Adrenal gland (tissue), 12 donors: ENCODE results near the gene CHRDL1. TPM values are rescaled to one million over a fixed set of nuclear protein-coding genes. Genes with fewer than 3 reads are reported as not detected.
"Not testable (repeated sequence)": the region's sequence is repeated elsewhere in the genome, so short reads cannot be mapped to it uniquely, and the experiment has no call there.

ENCODE experiments used
- DNase-seq, 7 donors: peaks; one replicate each; pipeline ENCODE4 v3.0.0-alpha.2; 2019 to 2020
- H3K27ac ChIP-seq, 5 donors: fragments of 200-600 bp; sonication (generic) in 4 of 5; 1 replicate in 3 of 5; 2 replicates in 2 of 5; pipeline versions ENCODE4 v1.5.1 to v1.8.0; 2016 to 2020; ENCODE audit warnings: mild to moderate bottlenecking in 1 of 5
- H3K27me3 ChIP-seq: fragments of 200-600 bp; 2 replicates; pipeline ENCODE4 v1.8.0; 2021
- H3K36me3 ChIP-seq, 2 donors: fragments of 200-600 bp; replicated peaks in 1 of 2; 1 replicate in 1 of 2; 2 replicates in 1 of 2; pipeline versions ENCODE4 v1.5.1 to v1.8.0; 2018 to 2022
- H3K4me1 ChIP-seq, 2 donors: fragments of 200-600 bp; replicated peaks in 1 of 2; 1 replicate in 1 of 2; 2 replicates in 1 of 2; pipeline versions ENCODE4 v1.5.1 to v1.8.0; 2018 to 2021
- H3K4me3 ChIP-seq, 4 donors: fragments of 200-600 bp; sonication (generic) in 3 of 4; one replicate each; pipeline ENCODE4 v1.5.1; 2016 to 2018
- H3K9me3 ChIP-seq, 3 donors: fragments of 200-600 bp; sonication (generic) in 1 of 3; replicated peaks in 1 of 3; 1 replicate in 2 of 3; 2 replicates in 1 of 3; pipeline versions ENCODE4 v1.5.1 to v1.8.0; 2016 to 2021
- CTCF ChIP-seq, 6 experiments: fragments of 450-650 bp in 4 of 6; fragments of 200-600 bp in 2 of 6; sonication (generic) in 1 of 6; IDR thresholded peaks; 1 replicate in 5 of 6; 2 replicates in 1 of 6; pipeline versions ENCODE4 v1.5.1 to v1.8.0; 2016 to 2021; ENCODE audit warnings: antibody characterized with exemption in 6 of 6, mild to moderate bottlenecking in 2 of 6, moderate library complexity in 1 of 6
- POLR2A ChIP-seq, 2 donors: fragments of 450-650 bp; IDR thresholded peaks; one replicate each; pipeline ENCODE4 v1.6.1; 2017; ENCODE audit warnings: antibody characterized with exemption in 2 of 2, mild to moderate bottlenecking in 2 of 2, moderate library complexity in 1 of 2
- WGBS, 4 donors: extraction: QIAGEN DNeasy Blood & Tissue Kit in 2 of 4; methylation state at CpG; one replicate each; pipeline versions ENCODE4 v1.1.5 to v1.1.7; 2013 to 2017; 5-methylcytosine and 5-hydroxymethylcytosine counted together
- intact Hi-C, 2 donors: fragments of 100-400 bp; cut with DNase I; formaldehyde crosslinking; loops; one replicate each; pipeline versions ENCODE4 v1.14.1 to v1.15.0; 2022 to 2023
- polyA plus RNA-seq, 3 donors: library from polyadenylated mRNA; stranded (reverse); fragments of 200-250 nt in 2 of 3; fragments of 350-450 nt in 1 of 3; fragmentation: Illumina TruSeq in 1 of 3; extraction: RNeasy Lipid Tissue Mini Kit (QIAGEN cat#74804) in 1 of 3; gene quantifications; one replicate each; pipeline ENCODE4 v1.2.3, GENCODE V29; 2013 to 2014
- total RNA-seq, 9 donors: library from RNA; depleted of rRNA in 4 of 9; stranded (reverse); fragments of >200 nt in 4 of 9; fragments of 120-200 nt in 1 of 9; fragmentation: NEBNext Ultra II Directional in 1 of 9; extraction: Animal tissue kit (Norgen Biotek cat#: 25700) in 1 of 9; gene quantifications; one replicate each; pipeline versions ENCODE4 v1.1.0 to v1.2.4, GENCODE V29; 2013 to 2023
- donor health status: healthy with polysubstance abuse.
- donor health status: Bipolar disorder and iron deficiency.
- donor health status: DM: yes; HTN: yes; CAD: no.
- donor health status: DM: no; HTN: no; CAD: no.
- donor health status: DM: no; HTN: no; CAD: no.
- donor health status: DM: yes; HTN: yes; CAD: no.

Gene CHRDL1
- total and polyA plus RNA-seq, 12 donors = 0.22 to 14.1 (median 4.5) TPM

GRCh38 chrX:110836001-110836400 lies 40.4 kb upstream of the CHRDL1 start:
- Histone ChIP-seq H3K4me1 (no peaks in the 10 kb centered on the region), H3K27ac (no peak overlapping the region), H3K9me3 (no peaks in the 10 kb centered on the region), H3K27me3 (peaks cover 14% of the 10 kb centered on the region), H3K4me3 (no peak overlapping the region), H3K36me3 (no peaks in the 10 kb centered on the region)
- WGBS, 4 donors = 44 to 69% (median 57%) methylated on average over 1 of the region's 1 CpG
- intact Hi-C loops = no loop called here
- no peak for DNase-seq
- TF ChIP-seq CTCF (IDR thresholded peaks at IDR 0.05) (no peak), POLR2A (IDR thresholded peaks at IDR 0.05) (no peak)

DNA sequence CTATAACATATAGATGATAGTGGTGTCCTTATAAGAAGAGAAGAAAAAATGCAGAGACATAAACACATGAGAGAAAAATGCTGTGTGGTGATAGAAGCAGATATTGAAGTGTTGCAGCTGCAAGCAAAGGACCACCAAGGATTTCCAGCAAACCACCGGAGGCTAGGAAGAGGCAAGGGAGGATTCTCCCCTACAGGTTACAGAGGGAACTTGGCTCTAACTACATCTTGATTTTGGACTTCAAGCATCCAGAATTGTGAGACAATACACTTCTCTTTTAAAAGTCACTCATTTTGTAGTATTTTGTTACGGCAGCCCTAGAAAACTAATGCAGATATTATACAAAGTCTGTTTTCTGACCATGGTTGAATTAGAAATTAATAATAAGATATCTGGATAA lies 30.4 kb upstream of the CHRDL1 start:
- 57 to 86% (median 81%) methylated on average over 2 of the region's 2 CpGs for WGBS, 4 donors
- no peaks in the 10 kb centered on the region for H3K36me3 ChIP-seq
- no peak for DNase-seq

GRCh38 chrX:110816543-110816942 lies 20.9 kb upstream of the CHRDL1 start:
- H3K27ac ChIP-seq, DNase-seq, H3K9me3 ChIP-seq, H3K27me3 ChIP-seq, intact Hi-C loops, H3K36me3 ChIP-seq, H3K4me1 ChIP-seq, H3K4me3 ChIP-seq: not testable (repeated sequence)
- 68 to 76% (median 70%) methylated on average over 1 of the region's 1 CpG for WGBS, 4 donors

More for the DNA sequence above, 30.4 kb upstream of the CHRDL1 start:
- H3K27me3 ChIP-seq = peaks cover 17% of the 10 kb centered on the region
- no peaks in the 10 kb centered on the region for H3K4me1 ChIP-seq
- intact Hi-C loops = no loop called here
- H3K9me3 ChIP-seq = no peaks in the 10 kb centered on the region
- no peak for TF ChIP-seq CTCF (IDR thresholded peaks at IDR 0.05)
- TF ChIP-seq POLR2A (IDR thresholded peaks at IDR 0.05) = no peak
- no peak overlapping the region for H3K27ac ChIP-seq
- no peak overlapping the region for H3K4me3 ChIP-seq

- Histone ChIP-seq H3K27me3 (peaks cover 28% of the 10 kb centered on the region), H3K36me3 (no peaks in the 10 kb centered on the region), H3K4me3 (no peak overlapping the region), H3K9me3 (no peaks in the 10 kb centered on the region), H3K4me1 (no peaks in the 10 kb centered on the region), H3K27ac (no peak overlapping the region)
- no peak for DNase-seq
- no peak for TF ChIP-seq POLR2A (IDR thresholded peaks at IDR 0.05)
- TF ChIP-seq CTCF (IDR thresholded peaks at IDR 0.05) = no peak
- intact Hi-C loops = no loop called here
- 52 to 59% (median 55%) methylated on average over 4 of the region's 4 CpGs for WGBS, 4 donors
Measured at GRCh38 chrX:110806145-110806544, 10.5 kb upstream of the CHRDL1 start.

- no peak overlapping the region for H3K27ac ChIP-seq
- WGBS, 4 donors = 44 to 65% (median 61%) methylated on average over 1 of the region's 1 CpG
Measured at GRCh38 chrX:110805303-110805702, 9.7 kb upstream of the CHRDL1 start.

More at GRCh38 chrX:110805303-110805702, 9.7 kb upstream of the CHRDL1 start:
- H3K4me3 ChIP-seq = no peak overlapping the region
- no peaks in the 10 kb centered on the region for H3K9me3 ChIP-seq
- intact Hi-C loops = no loop called here
- peaks cover 28% of the 10 kb centered on the region for H3K27me3 ChIP-seq
- H3K4me1 ChIP-seq = no peaks in the 10 kb centered on the region
- no peaks in the 10 kb centered on the region for H3K36me3 ChIP-seq
- TF ChIP-seq POLR2A (IDR thresholded peaks at IDR 0.05) (no peak), CTCF (IDR thresholded peaks at IDR 0.05) (no peak)
- no peak for DNase-seq
